Lung (tissue), 12 donors: Measurements from ENCODE around the gene SMIM36. TPM values are rescaled to one million over a fixed set of nuclear protein-coding genes. Genes with fewer than 3 reads are reported as not detected.

ENCODE experiments used
- ATAC-seq: fragments of 200-7000 bp; cut with Tn5 transposase; one replicate; pipeline ENCODE4 v1.9.1; 2020; ENCODE audit warnings: moderate number of reproducible peaks; ENCODE audit not compliant: insufficient read depth, low FRiP score
- DNase-seq, 3 donors: peaks; one replicate each; pipeline ENCODE4 v3.0.0-alpha.2; 2013 to 2017
- H3K27ac ChIP-seq, 2 donors: one replicate each; pipeline ENCODE4 v1.5.1; 2013; ENCODE audit warnings: mild to moderate bottlenecking in 2 of 2, moderate library complexity in 2 of 2, control low read depth in 1 of 2, inconsistent platforms in 1 of 2, low read depth in 1 of 2, low read length in 1 of 2
- H3K27me3 ChIP-seq, 3 donors: one replicate each; pipeline ENCODE4 v1.5.1; 2013; ENCODE audit warnings: low read length in 2 of 3; ENCODE audit not compliant: control insufficient read depth in 3 of 3, insufficient read depth in 3 of 3
- H3K36me3 ChIP-seq, 4 donors: one replicate each; pipeline ENCODE4 v1.5.1; 2013; ENCODE audit warnings: low read length in 4 of 4, mild to moderate bottlenecking in 1 of 4, moderate library complexity in 1 of 4; ENCODE audit not compliant: control insufficient read depth in 4 of 4, insufficient read depth in 4 of 4
- H3K4me1 ChIP-seq, 5 donors: one replicate each; pipeline ENCODE4 v1.5.1; 2013; ENCODE audit warnings: low read length in 5 of 5, mild to moderate bottlenecking in 2 of 5, moderate library complexity in 1 of 5; ENCODE audit not compliant: control insufficient read depth in 5 of 5, insufficient read depth in 5 of 5
- H3K4me3 ChIP-seq: one replicate; pipeline ENCODE4 v1.5.1; 2013; ENCODE audit warnings: mild to moderate bottlenecking, control low read depth, moderate library complexity
- H3K9ac ChIP-seq, 2 donors: one replicate each; pipeline ENCODE4 v1.5.1; 2013; ENCODE audit warnings: low read length in 2 of 2, control low read depth in 1 of 2; ENCODE audit not compliant: insufficient read depth in 1 of 2
- H3K9me3 ChIP-seq, 4 donors: one replicate each; pipeline ENCODE4 v1.5.1; 2013; ENCODE audit warnings: low read length in 3 of 4, mild to moderate bottlenecking in 1 of 4, moderate library complexity in 1 of 4; ENCODE audit not compliant: control insufficient read depth in 4 of 4, insufficient read depth in 3 of 4
- WGBS, 2 donors: extraction: QIAGEN DNeasy Blood & Tissue Kit; methylation state at CpG; one replicate each; pipeline ENCODE4 v1.1.7; 2013; 5-methylcytosine and 5-hydroxymethylcytosine counted together
- polyA plus RNA-seq, 2 donors: library from polyadenylated mRNA; stranded (reverse); fragments of 200-250 nt; gene quantifications; one replicate each; pipeline ENCODE4 v1.2.1, GENCODE V29; 2013
- total RNA-seq, 2 donors: library from RNA; depleted of rRNA in 1 of 2; stranded (reverse); fragments of >200 nt in 1 of 2; gene quantifications; one replicate each; pipeline ENCODE4 v1.2.1, GENCODE V29; 2014 to 2021
- TF ChIP-seq, protein P1 (sequence below): IDR thresholded peaks from 2 replicates; pipeline ENCODE4 v1.5.1; 2012; ENCODE audit warnings: mild to moderate bottlenecking; ENCODE audit errors: control extremely low read depth, extremely low read depth
- donor health status: control.
- donor health status: control.
- donor health status: Bipolar disorder and iron deficiency.
- donor health status: healthy.
- donor health status: DM: yes; HTN: yes; CAD: no.

SMIM36 gene
- total and polyA plus RNA-seq, 4 donors: not detected

DNA sequence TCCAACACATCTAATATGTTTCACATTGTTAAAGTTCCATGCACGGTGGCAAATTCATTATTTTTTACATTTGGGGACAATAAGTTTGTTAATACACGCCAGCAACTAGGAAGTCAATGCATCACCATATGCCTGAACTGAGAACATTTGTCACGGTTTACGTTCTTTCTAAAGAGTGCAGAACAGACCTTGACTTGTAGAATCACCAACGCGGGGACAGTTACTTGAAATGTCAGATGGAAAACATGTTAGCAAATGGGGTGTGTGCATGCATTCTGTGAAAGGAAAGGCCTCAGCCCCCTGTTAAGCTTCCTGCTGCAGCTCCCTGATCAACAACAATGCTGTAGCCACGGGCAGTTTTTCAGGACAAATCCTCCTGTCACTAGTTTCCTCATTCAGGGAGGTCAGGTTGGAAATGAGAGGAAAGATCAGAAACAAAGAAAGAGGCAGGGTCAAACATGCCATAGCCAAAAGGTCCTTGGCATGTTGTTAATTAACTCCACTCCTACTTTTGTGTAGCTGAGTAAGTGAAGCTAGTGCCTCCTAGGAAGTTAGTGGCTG, 18.4 kb downstream of the SMIM36 start:
- H3K9me3 ChIP-seq: no peaks in the 10 kb centered on the region
- peaks cover 0 to 19% (median 2%) of the 10 kb centered on the region in 5 donors for H3K4me1 ChIP-seq
- DNase-seq (peak in 2 of 3 donors; percentile 13 to 24), ATAC-seq (no peak)
- no peak overlapping the region for H3K9ac ChIP-seq
- H3K4me3 ChIP-seq: no peak overlapping the region
- TF ChIP-seq, protein P1, sequence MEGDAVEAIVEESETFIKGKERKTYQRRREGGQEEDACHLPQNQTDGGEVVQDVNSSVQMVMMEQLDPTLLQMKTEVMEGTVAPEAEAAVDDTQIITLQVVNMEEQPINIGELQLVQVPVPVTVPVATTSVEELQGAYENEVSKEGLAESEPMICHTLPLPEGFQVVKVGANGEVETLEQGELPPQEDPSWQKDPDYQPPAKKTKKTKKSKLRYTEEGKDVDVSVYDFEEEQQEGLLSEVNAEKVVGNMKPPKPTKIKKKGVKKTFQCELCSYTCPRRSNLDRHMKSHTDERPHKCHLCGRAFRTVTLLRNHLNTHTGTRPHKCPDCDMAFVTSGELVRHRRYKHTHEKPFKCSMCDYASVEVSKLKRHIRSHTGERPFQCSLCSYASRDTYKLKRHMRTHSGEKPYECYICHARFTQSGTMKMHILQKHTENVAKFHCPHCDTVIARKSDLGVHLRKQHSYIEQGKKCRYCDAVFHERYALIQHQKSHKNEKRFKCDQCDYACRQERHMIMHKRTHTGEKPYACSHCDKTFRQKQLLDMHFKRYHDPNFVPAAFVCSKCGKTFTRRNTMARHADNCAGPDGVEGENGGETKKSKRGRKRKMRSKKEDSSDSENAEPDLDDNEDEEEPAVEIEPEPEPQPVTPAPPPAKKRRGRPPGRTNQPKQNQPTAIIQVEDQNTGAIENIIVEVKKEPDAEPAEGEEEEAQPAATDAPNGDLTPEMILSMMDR: no peak
- WGBS, 2 donors: 64 to 66% methylated on average over 7 of the region's 7 CpGs
- no peak overlapping the region for H3K27ac ChIP-seq
- H3K36me3 ChIP-seq: no peaks in the 10 kb centered on the region
- no peaks in the 10 kb centered on the region for H3K27me3 ChIP-seq

DNA sequence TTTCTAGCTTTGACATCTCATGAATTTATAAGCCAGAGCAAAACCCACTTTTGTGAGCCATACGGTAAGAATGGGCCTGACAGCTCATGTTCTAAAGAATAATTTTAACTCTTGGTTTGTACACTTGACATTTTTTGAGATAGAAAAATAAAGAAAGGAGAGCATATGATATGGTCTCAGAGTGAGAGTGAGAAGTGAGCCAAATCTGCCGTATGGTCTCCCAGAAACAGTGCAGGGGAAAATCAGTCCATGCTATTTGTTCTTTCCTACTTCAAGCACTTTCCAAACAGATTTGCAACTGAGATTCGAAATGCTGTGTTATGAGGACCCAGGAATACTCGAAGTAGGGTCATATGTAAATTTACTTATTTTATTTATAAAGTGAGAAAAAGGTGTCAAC, 20.9 kb downstream of the SMIM36 start:
- 68 to 81% methylated on average over 4 of the region's 4 CpGs for WGBS, 2 donors
- ATAC-seq: no peak

DNA sequence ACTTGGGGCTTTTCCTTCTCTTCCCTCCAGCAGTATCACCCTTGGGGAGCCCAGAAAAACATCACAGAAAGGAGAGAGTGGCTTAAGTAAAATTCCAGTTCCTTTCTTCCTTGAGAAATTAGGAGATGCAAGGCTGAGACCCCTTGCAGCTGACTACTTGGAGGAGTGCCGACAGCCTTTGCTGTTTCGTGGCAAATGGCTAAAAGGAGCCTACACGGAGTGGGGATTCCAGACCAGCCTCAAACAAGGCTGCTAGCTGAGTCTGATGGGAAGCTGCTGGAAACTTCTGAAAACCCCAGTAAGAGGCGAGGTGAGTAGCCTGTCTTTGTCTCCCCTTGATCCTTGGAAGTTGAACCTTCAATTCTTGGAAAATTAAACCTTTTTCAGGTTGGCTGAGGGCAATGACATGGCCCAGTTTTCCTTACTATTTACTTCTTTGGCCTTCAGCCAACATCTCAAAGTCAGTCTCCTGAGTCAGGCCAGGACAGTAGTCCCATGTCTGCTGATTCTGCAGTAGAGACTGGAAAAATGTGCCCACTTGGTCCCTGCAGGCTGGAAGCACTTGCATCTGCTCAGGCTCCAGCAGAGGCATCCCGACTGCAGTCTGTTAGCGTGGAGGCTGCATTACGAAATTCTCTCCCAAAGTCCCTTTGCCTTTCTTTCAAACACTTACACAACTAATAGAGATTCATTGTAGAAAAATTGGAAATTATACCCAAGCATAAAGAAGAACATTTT, 23.4 kb downstream of the SMIM36 start:
- no peak overlapping the region for H3K4me3 ChIP-seq
- WGBS, 2 donors: 69 to 81% methylated on average over 7 of the region's 7 CpGs
- H3K9ac ChIP-seq: no peak overlapping the region
- H3K27me3 ChIP-seq: no peaks in the 10 kb centered on the region
- H3K4me1 ChIP-seq: peaks cover 0 to 14% (median 0%) of the 10 kb centered on the region in 5 donors
- no peaks in the 10 kb centered on the region for H3K36me3 ChIP-seq
- no peaks in the 10 kb centered on the region for H3K9me3 ChIP-seq
- DNase-seq (peak in 2 of 3 donors; percentile 73 to 80), ATAC-seq (no peak)
- TF ChIP-seq, protein P1: no peak
- no peak overlapping the region for H3K27ac ChIP-seq

More for the DNA sequence above, 20.9 kb downstream of the SMIM36 start:
- Histone ChIP-seq H3K4me1 (peaks cover 0 to 14% (median 0%) of the 10 kb centered on the region in 5 donors), H3K36me3 (no peaks in the 10 kb centered on the region), H3K9me3 (no peaks in the 10 kb centered on the region), H3K27ac (no peak overlapping the region), H3K4me3 (no peak overlapping the region), H3K27me3 (no peaks in the 10 kb centered on the region), H3K9ac (no peak overlapping the region)
- TF ChIP-seq, protein P1: no peak
- no peak for DNase-seq
